ENCODE data around the gene CCDC6.
"Not testable (repeated sequence)": the region's sequence is repeated elsewhere in the genome, so short reads cannot be mapped to it uniquely, and the experiment has no call there.

Gene CCDC6

GRCh38 chr10:59803714-59804113 is 102.6 kb downstream of the CCDC6 start:
- no peak overlapping the region for H3K4me3 ChIP-seq (ENCODE audit: control insufficient read depth, low read depth, low read length)
- DNase-seq (ENCODE audit: low read depth) = no peak
- no peak for TF ChIP-seq CTCF (IDR thresholded peaks at IDR 0.05; ENCODE audit: control insufficient read depth, insufficient read depth, low read depth, low read length, missing control alignments)

- no peak overlapping the region for H3K4me3 ChIP-seq (ENCODE audit: control insufficient read depth, low read depth, low read length)
- DNase-seq (ENCODE audit: low read depth) = no peak
- TF ChIP-seq CTCF (IDR thresholded peaks at IDR 0.05; ENCODE audit: control insufficient read depth, insufficient read depth, low read depth, low read length, missing control alignments) = no peak
These were observed 105.2 kb downstream of the CCDC6 start for GRCh38 chr10:59801171-59801570.

GRCh38 chr10:59799421-59799820 is 106.9 kb downstream of the CCDC6 start:
- H3K4me3 ChIP-seq (ENCODE audit: control insufficient read depth, low read depth, low read length) = no peak overlapping the region
- TF ChIP-seq CTCF (IDR thresholded peaks at IDR 0.05; ENCODE audit: control insufficient read depth, insufficient read depth, low read depth, low read length, missing control alignments) = no peak
- DNase-seq (ENCODE audit: low read depth) = no peak

- no peak for TF ChIP-seq CTCF (IDR thresholded peaks at IDR 0.05; ENCODE audit: control insufficient read depth, insufficient read depth, low read depth, low read length, missing control alignments)
- no peak overlapping the region for H3K4me3 ChIP-seq (ENCODE audit: control insufficient read depth, low read depth, low read length)
- DNase-seq (ENCODE audit: low read depth) = no peak
These were observed 112.4 kb downstream of the CCDC6 start for GRCh38 chr10:59793919-59794318.

- H3K4me3 ChIP-seq (ENCODE audit: control insufficient read depth, low read depth, low read length) = no peak overlapping the region
- no peak for DNase-seq (ENCODE audit: low read depth)
- no peak for TF ChIP-seq CTCF (IDR thresholded peaks at IDR 0.05; ENCODE audit: control insufficient read depth, insufficient read depth, low read depth, low read length, missing control alignments)
These were observed 113.5 kb downstream of the CCDC6 start for GRCh38 chr10:59792812-59793211.

GRCh38 chr10:59791601-59792000 is 114.8 kb downstream of the CCDC6 start:
- no peak for DNase-seq (ENCODE audit: low read depth)
- TF ChIP-seq CTCF (IDR thresholded peaks at IDR 0.05; ENCODE audit: control insufficient read depth, insufficient read depth, low read depth, low read length, missing control alignments) = no peak
- H3K4me3 ChIP-seq (ENCODE audit: control insufficient read depth, low read depth, low read length) = no peak overlapping the region

GRCh38 chr10:59790080-59790479 is 116.3 kb downstream of the CCDC6 start:
- H3K4me3 ChIP-seq (ENCODE audit: control insufficient read depth, low read depth, low read length); DNase-seq (ENCODE audit: low read depth): not testable (repeated sequence)

GRCh38 chr10:59788914-59789313 is 117.4 kb downstream of the CCDC6 start:
- not testable (repeated sequence) for DNase-seq (ENCODE audit: low read depth); H3K4me3 ChIP-seq (ENCODE audit: control insufficient read depth, low read depth, low read length)

- DNase-seq (ENCODE audit: low read depth); H3K4me3 ChIP-seq (ENCODE audit: control insufficient read depth, low read depth, low read length): not testable (repeated sequence)
These were observed 119.3 kb downstream of the CCDC6 start for GRCh38 chr10:59787032-59787431.

GRCh38 chr10:59785476-59785875 is 120.9 kb downstream of the CCDC6 start:
- not testable (repeated sequence) for DNase-seq (ENCODE audit: low read depth); H3K4me3 ChIP-seq (ENCODE audit: control insufficient read depth, low read depth, low read length)

Data from AG09309 (cell line).